DMS 273 (cell line): Measurements from ENCODE around the gene INS.
"Not testable (repeated sequence)": the region's sequence is repeated elsewhere in the genome, so short reads cannot be mapped to it uniquely, and the experiment has no call there.

Experiments used
- DNase-seq: peaks from one replicate; lab custom pipeline; 2025; ENCODE audit not compliant: unreplicated experiment; lab: John Stamatoyannopoulos, UW

Gene INS

GRCh38 chr11:2182692-2183474 lies 21.9 kb upstream of the INS start:
- DNase-seq = no peak

DNA sequence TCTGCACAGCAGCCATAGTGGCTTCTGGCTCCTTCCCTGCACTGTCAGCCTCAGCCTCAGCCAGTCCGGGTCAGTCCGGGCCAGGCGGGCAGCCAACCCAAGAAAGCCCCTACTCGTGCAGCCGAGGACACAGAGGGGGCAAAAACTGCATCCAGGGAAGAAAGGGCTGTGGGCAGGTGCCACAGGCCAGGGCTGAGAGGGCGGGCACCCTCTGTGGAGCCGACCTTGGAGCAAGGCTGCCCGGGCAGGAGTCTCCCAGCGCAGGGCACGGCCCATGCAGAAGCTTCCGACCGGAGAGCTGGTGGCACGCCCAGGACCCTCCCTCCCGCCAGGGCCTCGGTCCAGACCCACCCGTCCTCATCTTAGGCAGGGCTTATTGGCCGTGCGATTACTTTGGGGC lies 21.1 kb upstream of the INS start:
- no peak for DNase-seq

- no peak for DNase-seq
These were observed 19.9 kb upstream of the INS start for GRCh38 chr11:2180789-2181370.

DNA sequence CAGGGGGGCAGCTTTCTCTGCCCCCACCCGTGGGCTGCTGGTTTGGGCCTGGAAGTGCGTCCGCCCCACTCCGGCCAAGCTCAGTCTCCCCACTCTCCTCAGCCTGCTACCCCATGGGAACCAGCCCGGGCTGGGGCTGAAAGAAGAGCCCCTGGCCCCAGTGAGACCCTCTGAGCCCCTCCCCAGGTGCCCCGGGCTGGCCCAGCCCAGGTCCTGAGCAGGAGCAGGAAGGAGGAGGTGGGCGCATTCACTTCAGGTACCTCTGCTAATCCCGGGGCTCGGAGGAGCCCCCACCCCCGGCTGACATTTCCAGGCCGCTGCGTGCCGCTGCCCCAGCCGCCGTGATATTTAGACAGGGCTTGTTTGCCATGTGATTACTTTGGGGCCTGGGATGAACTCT lies 19.3 kb upstream of the INS start:
- no peak for DNase-seq

- no peak for DNase-seq
These were observed 18.5 kb upstream of the INS start for GRCh38 chr11:2179516-2179915.

DNA sequence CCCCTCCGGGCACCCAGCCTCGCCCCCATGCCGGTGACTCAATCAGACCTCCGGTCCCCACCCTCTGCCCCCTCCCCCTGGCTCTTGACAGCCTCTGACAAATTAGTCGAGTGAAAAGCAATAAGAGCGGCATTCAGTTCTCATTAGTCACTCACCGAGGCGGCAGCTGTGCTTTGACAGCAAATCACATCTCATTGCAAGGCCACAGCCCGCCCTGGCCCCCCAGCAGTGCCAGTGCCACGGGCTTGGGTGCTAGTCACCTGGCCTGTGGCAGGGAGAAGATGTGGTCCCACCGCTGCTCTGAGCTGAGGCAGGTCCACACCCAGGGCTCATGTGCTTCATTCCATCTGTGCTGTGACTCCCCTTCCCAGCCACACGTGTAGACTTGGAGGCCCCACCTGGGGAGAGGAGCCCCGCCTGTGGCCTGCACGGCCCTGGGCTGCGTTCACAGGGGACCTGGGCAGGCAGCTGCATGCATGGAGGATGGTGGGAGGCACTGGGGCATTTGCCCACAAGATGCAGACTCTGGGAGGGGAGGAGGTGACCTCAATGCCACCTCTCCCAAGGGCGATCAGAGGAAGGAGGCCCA lies 18.0 kb upstream of the INS start:
- no peak for DNase-seq

GRCh38 chr11:2178055-2178773 lies 17.2 kb upstream of the INS start:
- DNase-seq = not testable (repeated sequence)

DNA sequence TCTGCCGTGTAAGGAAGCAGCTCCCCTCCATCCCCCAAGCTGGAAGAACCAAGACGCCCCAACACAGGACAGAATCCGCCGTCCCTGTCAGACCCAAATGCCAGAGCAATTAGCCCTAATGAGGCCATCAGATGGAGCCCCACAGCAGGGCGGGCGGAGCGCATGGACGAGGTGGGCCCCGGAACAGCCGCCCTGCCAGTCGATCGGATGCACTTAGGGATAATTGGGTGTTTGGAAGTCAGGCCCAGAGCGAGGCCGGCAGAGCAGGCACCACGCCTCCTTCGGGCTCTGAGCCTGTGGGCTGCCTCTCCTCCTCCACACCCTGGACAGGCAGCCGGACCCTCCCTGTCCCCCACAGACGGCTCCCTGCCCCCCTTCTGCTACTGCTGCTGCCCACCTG lies 16.1 kb upstream of the INS start:
- DNase-seq = no peak

DNA sequence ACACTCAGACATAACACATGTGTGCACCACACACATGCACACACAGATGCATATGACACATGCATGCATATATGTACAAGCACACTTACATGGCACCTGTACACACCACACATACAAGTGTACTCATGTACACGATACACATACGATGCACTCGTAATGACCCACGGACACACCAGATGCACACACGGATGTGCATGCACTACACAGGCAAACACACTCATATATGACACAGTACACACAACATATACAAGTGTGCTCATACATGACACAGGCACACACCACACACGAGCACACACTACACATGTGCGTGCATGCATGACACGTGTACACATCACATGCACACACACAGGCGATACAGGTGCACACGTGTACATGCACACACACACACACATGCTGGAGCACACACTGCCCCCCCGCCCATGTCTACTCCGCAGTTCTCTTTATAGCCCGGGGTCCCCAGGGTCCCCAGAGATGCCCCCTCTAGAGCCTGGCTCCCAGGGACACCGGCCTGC lies 15.4 kb upstream of the INS start:
- no peak for DNase-seq

DNA sequence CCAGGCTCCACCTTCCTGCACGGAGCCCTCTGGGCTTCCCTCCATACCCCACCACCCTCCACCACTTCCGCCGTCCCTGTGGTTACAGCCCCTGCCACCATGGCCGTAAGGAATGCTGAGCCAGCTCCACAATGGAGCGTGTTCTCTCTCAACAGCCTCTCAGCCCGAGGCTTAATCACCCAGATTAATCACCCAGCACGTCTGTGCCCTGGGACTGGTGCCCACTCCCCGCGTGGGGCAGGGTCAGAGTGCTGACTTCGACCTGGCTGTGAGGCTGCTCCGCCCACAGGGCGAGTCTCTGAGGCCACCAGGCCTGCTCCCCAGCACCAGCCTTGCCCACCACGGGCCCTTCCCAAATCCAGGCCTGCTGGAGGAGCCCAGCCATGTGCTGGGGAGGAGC lies 14.7 kb upstream of the INS start:
- DNase-seq = no peak

- DNase-seq = no peak
These were observed 13.4 kb upstream of the INS start for GRCh38 chr11:2174361-2174760.

DNA sequence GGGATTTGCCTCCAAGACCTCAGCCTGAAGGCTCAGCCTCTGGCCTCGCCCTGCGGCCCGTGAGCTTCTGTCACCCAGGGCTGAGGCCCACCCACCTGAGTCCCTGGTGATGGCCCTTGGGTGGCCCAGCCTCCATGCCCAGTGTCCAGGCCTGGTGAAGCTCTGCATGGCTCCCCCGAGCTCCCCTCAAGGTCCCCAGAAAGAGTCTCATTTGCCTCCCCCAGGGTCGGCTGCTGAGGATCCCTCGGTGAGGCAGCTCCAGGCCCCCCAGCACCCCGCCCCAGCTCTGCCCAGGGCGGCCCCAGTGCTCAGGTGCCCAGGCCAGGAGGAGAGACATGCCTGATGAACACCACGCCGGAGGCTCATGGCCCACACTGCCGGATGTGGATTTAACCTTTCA lies 12.8 kb upstream of the INS start:
- no peak for DNase-seq

GRCh38 chr11:2173150-2173693 lies 12.2 kb upstream of the INS start:
- DNase-seq = peak; percentile 30

DNA sequence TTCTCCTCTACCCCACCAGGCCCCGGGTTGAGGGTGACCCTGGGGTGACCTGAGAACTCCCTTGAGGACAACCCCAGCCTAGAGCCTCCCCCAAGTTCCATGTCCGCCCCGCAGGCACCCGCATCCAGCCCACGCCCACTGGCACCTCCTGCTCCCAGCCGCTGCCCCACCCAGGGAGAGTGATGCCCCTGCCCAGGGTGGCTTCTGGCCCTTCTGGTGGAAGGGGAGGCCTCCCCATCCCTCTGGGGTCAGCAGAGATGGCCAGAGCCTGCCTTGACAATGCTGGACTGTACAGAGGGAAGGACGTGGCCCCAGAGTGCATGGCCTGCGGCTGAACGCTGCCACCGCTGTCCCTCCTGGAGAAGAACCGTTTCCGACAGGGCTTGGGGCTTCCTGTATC lies 11.7 kb upstream of the INS start:
- DNase-seq = no peak

- DNase-seq = no peak
These were observed 10.6 kb upstream of the INS start, which contains the start of gene TH for GRCh38 chr11:2171591-2172003. Gene TH (minus strand): TSS chr11:2171815. CDS start chr11:2171786, 29 bp downstream.

GRCh38 chr11:2169626-2170570 lies 8.9 kb upstream of the INS start:
- DNase-seq = no peak

DNA sequence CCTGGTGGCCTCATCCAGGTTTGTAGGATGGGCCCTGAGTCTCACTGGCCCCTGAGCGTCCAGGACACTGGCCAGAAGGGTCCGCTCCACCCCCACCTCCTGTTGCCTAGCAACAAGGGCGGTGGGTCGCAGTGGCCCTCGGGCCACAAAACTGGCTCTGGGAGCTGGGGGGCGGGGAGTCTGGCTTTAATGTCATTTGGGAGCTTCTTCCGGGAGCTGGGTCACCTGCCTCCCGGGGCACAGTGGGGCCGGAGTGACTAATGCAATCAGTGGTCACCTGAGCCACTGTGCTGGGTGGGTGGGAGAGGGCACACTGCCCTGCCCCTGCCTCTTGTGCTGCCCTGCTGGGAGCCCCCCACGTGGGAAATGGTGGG lies 8.0 kb upstream of the INS start:
- no peak for DNase-seq

DNA sequence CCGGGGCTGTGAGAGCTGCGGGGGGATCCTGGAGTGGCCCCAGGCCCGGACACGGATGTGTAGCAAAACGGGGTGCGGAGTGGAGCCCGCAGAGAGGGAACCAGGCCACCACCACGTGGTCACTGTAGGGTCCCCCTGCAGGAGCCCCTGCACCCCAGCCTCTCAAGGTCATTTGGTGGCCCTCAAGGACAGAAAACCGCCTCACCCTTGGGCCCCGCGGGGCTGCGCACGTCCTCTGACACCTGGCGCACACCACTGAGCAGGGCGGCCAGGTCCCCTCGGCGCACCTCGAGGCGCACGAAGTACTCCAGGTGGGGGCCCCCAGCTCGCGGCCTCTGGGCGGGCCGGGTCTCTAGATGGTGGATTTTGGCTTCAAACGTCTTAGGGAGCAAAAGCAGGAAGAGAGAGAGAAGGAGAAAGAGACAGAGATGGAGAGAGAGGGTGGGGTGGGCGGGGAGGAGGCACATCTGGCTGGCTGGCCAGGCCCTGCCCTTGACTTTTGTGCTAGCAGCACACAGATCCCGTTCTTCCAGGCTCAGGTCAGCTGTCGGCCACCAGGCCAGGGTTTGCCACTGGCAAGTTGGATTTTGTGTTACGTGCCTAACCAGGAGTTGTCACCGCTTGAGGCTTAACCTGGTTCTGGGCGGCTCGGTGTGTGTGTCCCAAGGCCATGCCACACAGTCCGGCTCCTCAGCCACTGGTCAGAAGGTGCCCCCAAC lies 7.4 kb upstream of the INS start:
- DNase-seq = no peak
